Keratinocyte (primary cell): ENCODE measurements around the gene TRMT1.

ENCODE experiments used
- EZH2 ChIP-seq: IDR thresholded peaks from one replicate; pipeline ENCODE4 v1.6.1; 2012; ENCODE audit warnings: inconsistent platforms, mild to moderate bottlenecking, low read length, moderate library complexity
- TF ChIP-seq, protein P1 (sequence below), 3 experiments: IDR thresholded peaks in 1 of 3; conservative IDR thresholded peaks in 1 of 3; optimal IDR thresholded peaks in 1 of 3; 2 replicates in 2 of 3; 3 replicates in 1 of 3; pipeline versions ENCODE3 to v1.5.1; 2011; ENCODE audit warnings: low read length in 3 of 3, mild to moderate bottlenecking in 3 of 3, moderate library complexity in 2 of 3, control low read depth in 1 of 3, inconsistent platforms in 1 of 3; ENCODE audit not compliant: insufficient read depth in 2 of 3; ENCODE audit errors: extremely low read depth in 1 of 3

DNA sequence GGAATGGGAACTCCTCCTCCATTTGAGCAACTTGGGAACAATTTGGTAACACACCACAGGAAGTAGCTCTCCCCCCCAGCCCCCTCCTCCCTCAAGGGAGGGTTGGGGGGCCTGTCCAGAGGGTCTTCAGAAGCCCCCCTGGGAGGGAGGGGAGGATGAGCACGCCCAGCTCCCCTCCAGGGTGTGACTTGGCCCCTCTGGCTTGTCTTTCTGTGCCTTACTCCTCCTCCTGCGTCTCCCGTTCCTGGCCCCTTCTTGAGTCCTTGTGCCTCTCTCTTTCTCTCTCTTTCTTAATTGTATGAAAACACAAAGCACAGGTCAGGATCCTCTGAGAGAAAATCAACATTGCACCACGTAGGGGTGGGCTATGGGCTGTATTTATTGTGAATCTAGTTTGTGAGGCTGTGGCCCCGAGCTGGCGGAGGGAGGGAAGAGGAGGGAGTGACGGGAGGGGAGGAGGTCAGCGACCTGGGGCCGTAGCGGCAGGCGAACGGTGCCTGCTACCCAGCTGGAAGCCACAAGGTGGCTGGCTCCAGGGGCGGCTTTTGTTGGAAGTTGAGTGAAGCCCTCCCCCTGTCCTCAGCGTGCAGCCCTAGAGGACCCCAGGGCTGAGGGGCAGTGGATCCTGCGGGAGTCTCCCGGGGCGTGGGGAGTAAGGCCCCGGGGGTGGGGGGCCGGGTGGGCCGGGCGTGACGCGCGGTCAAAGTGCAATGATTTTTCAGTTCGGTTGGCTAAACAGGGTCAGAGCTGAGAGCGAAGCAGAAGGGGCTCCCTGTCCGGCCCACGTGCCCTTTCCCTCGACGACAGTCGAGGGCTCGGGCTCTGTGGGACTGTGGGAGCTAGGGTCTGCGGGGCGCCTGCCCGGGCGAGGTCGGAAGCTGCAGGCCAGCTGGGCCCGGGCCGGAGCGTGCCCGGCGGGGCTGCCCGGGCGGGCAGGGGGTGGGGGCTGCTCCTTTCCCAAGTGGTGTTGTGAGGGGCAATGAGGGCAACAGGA lies 20.3 kb downstream of the TRMT1 start:
- TF ChIP-seq, protein P1, sequence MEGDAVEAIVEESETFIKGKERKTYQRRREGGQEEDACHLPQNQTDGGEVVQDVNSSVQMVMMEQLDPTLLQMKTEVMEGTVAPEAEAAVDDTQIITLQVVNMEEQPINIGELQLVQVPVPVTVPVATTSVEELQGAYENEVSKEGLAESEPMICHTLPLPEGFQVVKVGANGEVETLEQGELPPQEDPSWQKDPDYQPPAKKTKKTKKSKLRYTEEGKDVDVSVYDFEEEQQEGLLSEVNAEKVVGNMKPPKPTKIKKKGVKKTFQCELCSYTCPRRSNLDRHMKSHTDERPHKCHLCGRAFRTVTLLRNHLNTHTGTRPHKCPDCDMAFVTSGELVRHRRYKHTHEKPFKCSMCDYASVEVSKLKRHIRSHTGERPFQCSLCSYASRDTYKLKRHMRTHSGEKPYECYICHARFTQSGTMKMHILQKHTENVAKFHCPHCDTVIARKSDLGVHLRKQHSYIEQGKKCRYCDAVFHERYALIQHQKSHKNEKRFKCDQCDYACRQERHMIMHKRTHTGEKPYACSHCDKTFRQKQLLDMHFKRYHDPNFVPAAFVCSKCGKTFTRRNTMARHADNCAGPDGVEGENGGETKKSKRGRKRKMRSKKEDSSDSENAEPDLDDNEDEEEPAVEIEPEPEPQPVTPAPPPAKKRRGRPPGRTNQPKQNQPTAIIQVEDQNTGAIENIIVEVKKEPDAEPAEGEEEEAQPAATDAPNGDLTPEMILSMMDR (optimal IDR thresholded peaks at IDR 0.05 in 1 of 3, IDR thresholded peaks at IDR 0.05 in 1 of 3, conservative IDR thresholded peaks at IDR 0.05 in 1 of 3; ENCODE audit: extremely low read depth in 1 of 3, insufficient read depth in 2 of 3, low read length in 3 of 3): no peak
- no peak for TF ChIP-seq EZH2
